ENCODE data around the gene C1orf53. TPM values are rescaled to one million over a fixed set of nuclear protein-coding genes. Genes with fewer than 3 reads are reported as not detected.

The C1orf53 gene
- total RNA-seq, 4 donors from 2014 or later: 7.1 to 11.6 (median 10.7) TPM; not detected in 1

GRCh38 chr1:197954718-197955418, 52.4 kb downstream of the C1orf53 start:
- Histone ChIP-seq H3K4me1 (peaks cover 9 to 29% of the 10 kb centered on the region in 2 donors), H3K36me3 (no peaks in the 10 kb centered on the region), H3K27ac (no peak overlapping the region), H3K4me3 (replicated peaks in 1 of 3) (no peak overlapping the region), H3K27me3 (no peaks in the 10 kb centered on the region), H3K9me3 (no peaks in the 10 kb centered on the region)
- no peak for DNase-seq
- 77 to 86% methylated on average over 4 of the region's 4 CpGs for WGBS, 2 donors
- intact Hi-C loops (cut with DNase I): no loop called here
- no peak for TF ChIP-seq POLR2A (IDR thresholded peaks at IDR 0.05)
- TF ChIP-seq, protein P1, sequence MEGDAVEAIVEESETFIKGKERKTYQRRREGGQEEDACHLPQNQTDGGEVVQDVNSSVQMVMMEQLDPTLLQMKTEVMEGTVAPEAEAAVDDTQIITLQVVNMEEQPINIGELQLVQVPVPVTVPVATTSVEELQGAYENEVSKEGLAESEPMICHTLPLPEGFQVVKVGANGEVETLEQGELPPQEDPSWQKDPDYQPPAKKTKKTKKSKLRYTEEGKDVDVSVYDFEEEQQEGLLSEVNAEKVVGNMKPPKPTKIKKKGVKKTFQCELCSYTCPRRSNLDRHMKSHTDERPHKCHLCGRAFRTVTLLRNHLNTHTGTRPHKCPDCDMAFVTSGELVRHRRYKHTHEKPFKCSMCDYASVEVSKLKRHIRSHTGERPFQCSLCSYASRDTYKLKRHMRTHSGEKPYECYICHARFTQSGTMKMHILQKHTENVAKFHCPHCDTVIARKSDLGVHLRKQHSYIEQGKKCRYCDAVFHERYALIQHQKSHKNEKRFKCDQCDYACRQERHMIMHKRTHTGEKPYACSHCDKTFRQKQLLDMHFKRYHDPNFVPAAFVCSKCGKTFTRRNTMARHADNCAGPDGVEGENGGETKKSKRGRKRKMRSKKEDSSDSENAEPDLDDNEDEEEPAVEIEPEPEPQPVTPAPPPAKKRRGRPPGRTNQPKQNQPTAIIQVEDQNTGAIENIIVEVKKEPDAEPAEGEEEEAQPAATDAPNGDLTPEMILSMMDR (IDR thresholded peaks at IDR 0.05): no peak

GRCh38 chr1:197955486-197956394, 53.3 kb downstream of the C1orf53 start:
- Histone ChIP-seq H3K4me1 (peaks cover 6 to 29% of the 10 kb centered on the region in 2 donors), H3K4me3 (replicated peaks in 1 of 3) (no peak overlapping the region), H3K9me3 (no peaks in the 10 kb centered on the region), H3K36me3 (no peaks in the 10 kb centered on the region), H3K27ac (peak overlapping the region in 1 of 3 donors; percentile 14), H3K27me3 (no peaks in the 10 kb centered on the region)
- no peak for TF ChIP-seq POLR2A (IDR thresholded peaks at IDR 0.05)
- TF ChIP-seq, protein P1 (IDR thresholded peaks at IDR 0.05): no peak
- intact Hi-C loops (cut with DNase I): no loop called here
- DNase-seq: no peak
- 40 to 41% methylated on average over 4 of the region's 4 CpGs for WGBS, 2 donors

Other genes starting within 250 kb of the C1orf53 start
- gene DENND1B, start 127.2 kb upstream of the C1orf53 start, total RNA-seq: 10 to 100 TPM; 17.5 to 32.3 (median 27.8) TPM
- gene LHX9, start 14.7 kb downstream of the C1orf53 start, total RNA-seq: not detected

Measured in thyroid gland (tissue), 4 donors.